ENCODE results near the gene ARFIP1. TPM values are rescaled to one million over a fixed set of nuclear protein-coding genes. Genes with fewer than 3 reads are reported as not detected.

The ARFIP1 gene
- total and polyA plus RNA-seq, 2 donors (not counting 1 experiment from before 2014, with no cell fraction given): 11.1 to 23.5 TPM

GRCh38 chr4:152738827-152739226 is 40.9 kb upstream of the ARFIP1 start:
- no peaks in the 10 kb centered on the region for H3K79me2 ChIP-seq (ENCODE audit: control insufficient read depth, insufficient read depth, low read length)
- CTCF ChIA-PET: interaction anchor here (1.2 to 13.6 kb wide), 4 partner anchors 11 to 239 kb away, joined by 3 to 217 read pairs (median 4); no protein-coding TSS in a partner anchor
- H3K27me3 Mint-ChIP-seq: no peaks in the 10 kb centered on the region
- DNase-seq (no peak), ATAC-seq (ENCODE audit: low read depth) (no peak)
- H3K9me3 Mint-ChIP-seq (ENCODE audit: insufficient read depth): no peaks in the 10 kb centered on the region
- H3K4me2 ChIP-seq (replicated peaks; ENCODE audit: low read depth, low read length, poor library complexity, severe bottlenecking): no peak overlapping the region
- no peak overlapping the region for H3K27ac ChIP-seq (ENCODE audit: low read length in 2 of 2)
- no peak overlapping the region for H3K4me3 Mint-ChIP-seq
- POLR2A ChIA-PET: no interaction called here
- WGBS (ENCODE audit: insufficient coverage): 100% methylated on average over 1 of the region's 3 CpGs
- no peak overlapping the region for H3K9ac ChIP-seq (ENCODE audit: low read length)
- no peaks in the 10 kb centered on the region for H3K27me3 ChIP-seq (replicated peaks in 1 of 4; ENCODE audit: control extremely low read depth in 1 of 4, control insufficient read depth in 3 of 4, insufficient read depth in 4 of 4, low read length in 3 of 4)
- H3K9me3 ChIP-seq (ENCODE audit: control extremely low read depth in 1 of 3, control insufficient read depth in 2 of 3, insufficient read depth in 1 of 3, low read length in 2 of 3): no peaks in the 10 kb centered on the region
- intact Hi-C loops (cut with micrococcal nuclease): no loop called here
- no peak overlapping the region for H2AFZ ChIP-seq (ENCODE audit: insufficient read depth, low read depth, low read length, poor library complexity, severe bottlenecking)
- H3K36me3 ChIP-seq (replicated peaks in 1 of 2; ENCODE audit: control extremely low read depth in 1 of 2, control insufficient read depth in 1 of 2, extremely low read depth in 1 of 2, insufficient read depth in 2 of 2, low read length in 1 of 2): no peaks in the 10 kb centered on the region
- no peak overlapping the region for H3K4me3 ChIP-seq (ENCODE audit: control extremely low read depth in 1 of 5, extremely low read depth in 1 of 5, insufficient read depth in 1 of 5, low read depth in 2 of 5, low read length in 4 of 5)
- peaks cover 5 to 12% of the 10 kb centered on the region in 2 donors for H3K4me1 ChIP-seq (ENCODE audit: control insufficient read depth in 2 of 2, insufficient read depth in 2 of 2, low read length in 2 of 2)
- H3K27ac Mint-ChIP-seq: no peak overlapping the region
- no peaks in the 10 kb centered on the region for H4K20me1 ChIP-seq (ENCODE audit: control insufficient read depth, insufficient read depth, low read length, poor library complexity, severe bottlenecking)
- peaks cover 14% of the 10 kb centered on the region for H3K4me1 Mint-ChIP-seq
- TF ChIP-seq EZH2 (IDR thresholded peaks at IDR 0.05; ENCODE audit: borderline replicate concordance, insufficient read depth, low read depth, low read length, poor library complexity, severe bottlenecking) (no peak), CTCF (IDR thresholded peaks at IDR 0.05) (no peak)

DNA sequence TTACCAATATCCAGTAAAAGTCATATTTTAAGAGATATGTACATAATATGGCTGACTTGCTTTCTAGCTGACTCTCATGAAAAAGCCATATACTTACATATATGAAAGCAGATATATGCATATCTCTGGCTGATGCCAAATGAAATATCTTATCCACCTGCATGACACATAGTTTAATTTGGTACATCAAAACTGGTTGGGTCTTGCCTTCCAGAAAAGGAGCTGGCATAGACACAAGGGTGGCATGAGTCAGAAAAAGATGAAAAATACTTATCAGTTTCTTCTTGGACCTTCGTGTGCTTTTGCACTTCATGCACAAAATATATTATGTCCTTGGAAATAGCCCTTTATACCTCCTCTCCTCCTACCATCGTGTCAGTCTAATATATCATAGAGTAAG is 32.3 kb upstream of the ARFIP1 start:
- no peak overlapping the region for H3K9ac ChIP-seq (ENCODE audit: low read length)
- peaks cover 3% of the 10 kb centered on the region for H3K27me3 Mint-ChIP-seq
- intact Hi-C loops (cut with micrococcal nuclease): no loop called here
- no peaks in the 10 kb centered on the region for H3K79me2 ChIP-seq (ENCODE audit: control insufficient read depth, insufficient read depth, low read length)
- no CpG with 5 or more reads among the region's 2 CpGs for WGBS (ENCODE audit: insufficient coverage)
- no peak overlapping the region for H3K27ac Mint-ChIP-seq
- peaks cover 0 to 19% (median 0%) of the 10 kb centered on the region in 3 donors for H3K9me3 ChIP-seq (ENCODE audit: control extremely low read depth in 1 of 3, control insufficient read depth in 2 of 3, insufficient read depth in 1 of 3, low read length in 2 of 3)
- no peaks in the 10 kb centered on the region for H3K4me1 Mint-ChIP-seq
- TF ChIP-seq EZH2 (IDR thresholded peaks at IDR 0.05; ENCODE audit: borderline replicate concordance, insufficient read depth, low read depth, low read length, poor library complexity, severe bottlenecking) (no peak), CTCF (IDR thresholded peaks at IDR 0.05) (no peak)
- ChIA-PET CTCF (no interaction called here), POLR2A (no interaction called here)
- H2AFZ ChIP-seq (ENCODE audit: insufficient read depth, low read depth, low read length, poor library complexity, severe bottlenecking): no peak overlapping the region
- no peaks in the 10 kb centered on the region for H4K20me1 ChIP-seq (ENCODE audit: control insufficient read depth, insufficient read depth, low read length, poor library complexity, severe bottlenecking)
- H3K4me2 ChIP-seq (replicated peaks; ENCODE audit: low read depth, low read length, poor library complexity, severe bottlenecking): no peak overlapping the region
- H3K4me3 ChIP-seq (ENCODE audit: control extremely low read depth in 1 of 5, extremely low read depth in 1 of 5, insufficient read depth in 1 of 5, low read depth in 2 of 5, low read length in 4 of 5): no peak overlapping the region
- H3K27me3 ChIP-seq (replicated peaks in 1 of 4; ENCODE audit: control extremely low read depth in 1 of 4, control insufficient read depth in 3 of 4, insufficient read depth in 4 of 4, low read length in 3 of 4): peaks cover 0 to 4% (median 0%) of the 10 kb centered on the region in 4 experiments
- no peak for DNase-seq
- ATAC-seq (ENCODE audit: low read depth): no peak
- no peak overlapping the region for H3K27ac ChIP-seq (ENCODE audit: low read length in 2 of 2)
- no peaks in the 10 kb centered on the region for H3K36me3 ChIP-seq (replicated peaks in 1 of 2; ENCODE audit: control extremely low read depth in 1 of 2, control insufficient read depth in 1 of 2, extremely low read depth in 1 of 2, insufficient read depth in 2 of 2, low read length in 1 of 2)
- no peaks in the 10 kb centered on the region for H3K9me3 Mint-ChIP-seq (ENCODE audit: insufficient read depth)
- no peak overlapping the region for H3K4me3 Mint-ChIP-seq
- no peaks in the 10 kb centered on the region for H3K4me1 ChIP-seq (ENCODE audit: control insufficient read depth in 2 of 2, insufficient read depth in 2 of 2, low read length in 2 of 2)
